ENCODE results near the gene TNNC1. TPM values are rescaled to one million over a fixed set of nuclear protein-coding genes. Genes with fewer than 3 reads are reported as not detected.

TNNC1 gene
- polyA plus RNA-seq: 1 to 10 TPM; 1.3 to 2.0 TPM

- Histone ChIP-seq H3K36me3 (ENCODE audit: control insufficient read depth in 2 of 2, insufficient read depth in 2 of 2, low read length in 1 of 2) (peaks cover 4 to 6% of the 10 kb centered on the region in 2 donors), H3K4me3 (ENCODE audit: low read depth in 1 of 2, low read length in 2 of 2) (peak within 1 kb of the TSS; percentile 70 to 77), H3K27ac (ENCODE audit: low read depth in 2 of 2, low read length in 1 of 2) (peak within 1 kb of the TSS; percentile 77 to 90), H3K27me3 (ENCODE audit: control insufficient read depth in 1 of 2, insufficient read depth in 2 of 2, low read length in 2 of 2) (no peaks in the 10 kb centered on the region), H3K9me3 (ENCODE audit: control insufficient read depth in 2 of 2, insufficient read depth in 1 of 2, low read depth in 1 of 2, low read length in 1 of 2) (no peaks in the 10 kb centered on the region), H3K4me1 (ENCODE audit: control insufficient read depth in 2 of 2, insufficient read depth in 2 of 2, low read length in 1 of 2) (peaks cover 3 to 26% of the 10 kb centered on the region in 2 donors)
- WGBS, 2 donors: 65 to 72% methylated on average over 15 to 16 of the region's 16 CpGs
Observed at GRCh38 chr3:52453496-52454249, at the start of gene TNNC1. TSS of gene TNNC1 (minus strand) at chr3:52454041. CDS start at chr3:52454015, 26 bp downstream.

- Histone ChIP-seq H3K27me3 (ENCODE audit: control insufficient read depth in 1 of 2, insufficient read depth in 2 of 2, low read length in 2 of 2) (no peaks in the 10 kb centered on the region), H3K27ac (ENCODE audit: low read depth in 2 of 2, low read length in 1 of 2) (no peak overlapping the region), H3K4me3 (ENCODE audit: low read depth in 1 of 2, low read length in 2 of 2) (no peak overlapping the region), H3K9me3 (ENCODE audit: control insufficient read depth in 2 of 2, insufficient read depth in 1 of 2, low read depth in 1 of 2, low read length in 1 of 2) (no peaks in the 10 kb centered on the region), H3K36me3 (ENCODE audit: control insufficient read depth in 2 of 2, insufficient read depth in 2 of 2, low read length in 1 of 2) (peaks cover 0 to 2% of the 10 kb centered on the region in 2 donors), H3K4me1 (ENCODE audit: control insufficient read depth in 2 of 2, insufficient read depth in 2 of 2, low read length in 1 of 2) (no peaks in the 10 kb centered on the region)
- 93 to 94% methylated on average over 11 of the region's 11 CpGs for WGBS, 2 donors
Observed at GRCh38 chr3:52502808-52503350, 49.0 kb upstream of the TNNC1 start.

- H3K27me3 ChIP-seq (ENCODE audit: control insufficient read depth in 1 of 2, insufficient read depth in 2 of 2, low read length in 2 of 2): no peaks in the 10 kb centered on the region
- WGBS, 2 donors: 89% methylated on average over 11 of the region's 11 CpGs
Observed at GRCh38 chr3:52502001-52502400, 48.2 kb upstream of the TNNC1 start.

GRCh38 chr3:52501046-52501445 lies 47.2 kb upstream of the TNNC1 start:
- Histone ChIP-seq H3K36me3 (ENCODE audit: control insufficient read depth in 2 of 2, insufficient read depth in 2 of 2, low read length in 1 of 2) (no peaks in the 10 kb centered on the region), H3K27ac (ENCODE audit: low read depth in 2 of 2, low read length in 1 of 2) (no peak overlapping the region), H3K4me3 (ENCODE audit: low read depth in 1 of 2, low read length in 2 of 2) (no peak overlapping the region), H3K4me1 (ENCODE audit: control insufficient read depth in 2 of 2, insufficient read depth in 2 of 2, low read length in 1 of 2) (no peaks in the 10 kb centered on the region), H3K27me3 (ENCODE audit: control insufficient read depth in 1 of 2, insufficient read depth in 2 of 2, low read length in 2 of 2) (no peaks in the 10 kb centered on the region), H3K9me3 (ENCODE audit: control insufficient read depth in 2 of 2, insufficient read depth in 1 of 2, low read depth in 1 of 2, low read length in 1 of 2) (no peaks in the 10 kb centered on the region)
- 77 to 79% methylated on average over 11 of the region's 11 CpGs for WGBS, 2 donors

More at GRCh38 chr3:52502001-52502400, 48.2 kb upstream of the TNNC1 start:
- H3K4me1 ChIP-seq (ENCODE audit: control insufficient read depth in 2 of 2, insufficient read depth in 2 of 2, low read length in 1 of 2): no peaks in the 10 kb centered on the region
- no peak overlapping the region for H3K27ac ChIP-seq (ENCODE audit: low read depth in 2 of 2, low read length in 1 of 2)
- no peak overlapping the region for H3K4me3 ChIP-seq (ENCODE audit: low read depth in 1 of 2, low read length in 2 of 2)
- no peaks in the 10 kb centered on the region for H3K9me3 ChIP-seq (ENCODE audit: control insufficient read depth in 2 of 2, insufficient read depth in 1 of 2, low read depth in 1 of 2, low read length in 1 of 2)
- peaks cover 0 to 2% of the 10 kb centered on the region in 2 donors for H3K36me3 ChIP-seq (ENCODE audit: control insufficient read depth in 2 of 2, insufficient read depth in 2 of 2, low read length in 1 of 2)

- 67% methylated on average over 24 of the region's 24 CpGs for WGBS, 2 donors
- Histone ChIP-seq H3K36me3 (ENCODE audit: control insufficient read depth in 2 of 2, insufficient read depth in 2 of 2, low read length in 1 of 2) (no peaks in the 10 kb centered on the region), H3K27ac (ENCODE audit: low read depth in 2 of 2, low read length in 1 of 2) (peak overlapping the region in 1 of 2 donors; percentile 8), H3K4me3 (ENCODE audit: low read depth in 1 of 2, low read length in 2 of 2) (no peak overlapping the region), H3K4me1 (ENCODE audit: control insufficient read depth in 2 of 2, insufficient read depth in 2 of 2, low read length in 1 of 2) (no peaks in the 10 kb centered on the region), H3K27me3 (ENCODE audit: control insufficient read depth in 1 of 2, insufficient read depth in 2 of 2, low read length in 2 of 2) (no peaks in the 10 kb centered on the region), H3K9me3 (ENCODE audit: control insufficient read depth in 2 of 2, insufficient read depth in 1 of 2, low read depth in 1 of 2, low read length in 1 of 2) (no peaks in the 10 kb centered on the region)
Observed at GRCh38 chr3:52498137-52499054, 44.6 kb upstream of the TNNC1 start.

GRCh38 chr3:52495777-52496602 lies 42.1 kb upstream of the TNNC1 start:
- Histone ChIP-seq H3K36me3 (ENCODE audit: control insufficient read depth in 2 of 2, insufficient read depth in 2 of 2, low read length in 1 of 2) (peaks cover 7 to 20% of the 10 kb centered on the region in 2 donors), H3K4me3 (ENCODE audit: low read depth in 1 of 2, low read length in 2 of 2) (no peak overlapping the region), H3K4me1 (ENCODE audit: control insufficient read depth in 2 of 2, insufficient read depth in 2 of 2, low read length in 1 of 2) (no peaks in the 10 kb centered on the region), H3K27me3 (ENCODE audit: control insufficient read depth in 1 of 2, insufficient read depth in 2 of 2, low read length in 2 of 2) (no peaks in the 10 kb centered on the region), H3K9me3 (ENCODE audit: control insufficient read depth in 2 of 2, insufficient read depth in 1 of 2, low read depth in 1 of 2, low read length in 1 of 2) (no peaks in the 10 kb centered on the region), H3K27ac (ENCODE audit: low read depth in 2 of 2, low read length in 1 of 2) (peak overlapping the region in 1 of 2 donors; percentile 51)
- 53 to 63% methylated on average over 16 of the region's 16 CpGs for WGBS, 2 donors

GRCh38 chr3:52494886-52495495 lies 41.1 kb upstream of the TNNC1 start, which contains the start of gene STAB1:
TSS of gene STAB1 (plus strand) at chr3:52495338. CDS start at chr3:52495414, 76 bp downstream.
- Histone ChIP-seq H3K9me3 (ENCODE audit: control insufficient read depth in 2 of 2, insufficient read depth in 1 of 2, low read depth in 1 of 2, low read length in 1 of 2) (no peaks in the 10 kb centered on the region), H3K27ac (ENCODE audit: low read depth in 2 of 2, low read length in 1 of 2) (peak within 1 kb of the TSS; percentile 5 to 51), H3K4me3 (ENCODE audit: low read depth in 1 of 2, low read length in 2 of 2) (no peak within 1 kb of the TSS), H3K36me3 (ENCODE audit: control insufficient read depth in 2 of 2, insufficient read depth in 2 of 2, low read length in 1 of 2) (peaks cover 12 to 27% of the 10 kb centered on the region in 2 donors), H3K27me3 (ENCODE audit: control insufficient read depth in 1 of 2, insufficient read depth in 2 of 2, low read length in 2 of 2) (no peaks in the 10 kb centered on the region), H3K4me1 (ENCODE audit: control insufficient read depth in 2 of 2, insufficient read depth in 2 of 2, low read length in 1 of 2) (peaks cover 0 to 2% of the 10 kb centered on the region in 2 donors)
- 49 to 57% methylated on average over 23 to 25 of the region's 25 CpGs for WGBS, 2 donors

GRCh38 chr3:52494445-52494844 lies 40.6 kb upstream of the TNNC1 start:
- peaks cover 12 to 32% of the 10 kb centered on the region in 2 donors for H3K36me3 ChIP-seq (ENCODE audit: control insufficient read depth in 2 of 2, insufficient read depth in 2 of 2, low read length in 1 of 2)
- peak overlapping the region in 1 of 2 donors; percentile 47 for H3K27ac ChIP-seq (ENCODE audit: low read depth in 2 of 2, low read length in 1 of 2)

More at GRCh38 chr3:52494445-52494844, 40.6 kb upstream of the TNNC1 start:
- Histone ChIP-seq H3K4me1 (ENCODE audit: control insufficient read depth in 2 of 2, insufficient read depth in 2 of 2, low read length in 1 of 2) (peaks cover 0 to 3% of the 10 kb centered on the region in 2 donors), H3K9me3 (ENCODE audit: control insufficient read depth in 2 of 2, insufficient read depth in 1 of 2, low read depth in 1 of 2, low read length in 1 of 2) (no peaks in the 10 kb centered on the region), H3K27me3 (ENCODE audit: control insufficient read depth in 1 of 2, insufficient read depth in 2 of 2, low read length in 2 of 2) (no peaks in the 10 kb centered on the region), H3K4me3 (ENCODE audit: low read depth in 1 of 2, low read length in 2 of 2) (no peak overlapping the region)
- WGBS, 2 donors: 76 to 77% methylated on average over 7 of the region's 7 CpGs

Measured in esophagus (tissue), 2 donors.